Upper lobe of left lung (tissue), 4 donors: ENCODE results near the gene CREG1.

ENCODE experiments used
- CTCF ChIP-seq, 6 experiments: fragments of 450-650 bp in 4 of 6; fragments of 200-600 bp in 2 of 6; sonication (generic) in 2 of 6; IDR thresholded peaks; one replicate each; pipeline ENCODE4 v1.5.1; 2016 to 2019; ENCODE audit warnings: antibody characterized with exemption in 6 of 6
- POLR2AphosphoS5 ChIP-seq, 2 donors: sonication (generic); formaldehyde crosslinking; IDR thresholded peaks; one replicate each; pipeline ENCODE4 v1.5.1; 2017; ENCODE audit warnings: antibody characterized with exemption in 2 of 2

DNA sequence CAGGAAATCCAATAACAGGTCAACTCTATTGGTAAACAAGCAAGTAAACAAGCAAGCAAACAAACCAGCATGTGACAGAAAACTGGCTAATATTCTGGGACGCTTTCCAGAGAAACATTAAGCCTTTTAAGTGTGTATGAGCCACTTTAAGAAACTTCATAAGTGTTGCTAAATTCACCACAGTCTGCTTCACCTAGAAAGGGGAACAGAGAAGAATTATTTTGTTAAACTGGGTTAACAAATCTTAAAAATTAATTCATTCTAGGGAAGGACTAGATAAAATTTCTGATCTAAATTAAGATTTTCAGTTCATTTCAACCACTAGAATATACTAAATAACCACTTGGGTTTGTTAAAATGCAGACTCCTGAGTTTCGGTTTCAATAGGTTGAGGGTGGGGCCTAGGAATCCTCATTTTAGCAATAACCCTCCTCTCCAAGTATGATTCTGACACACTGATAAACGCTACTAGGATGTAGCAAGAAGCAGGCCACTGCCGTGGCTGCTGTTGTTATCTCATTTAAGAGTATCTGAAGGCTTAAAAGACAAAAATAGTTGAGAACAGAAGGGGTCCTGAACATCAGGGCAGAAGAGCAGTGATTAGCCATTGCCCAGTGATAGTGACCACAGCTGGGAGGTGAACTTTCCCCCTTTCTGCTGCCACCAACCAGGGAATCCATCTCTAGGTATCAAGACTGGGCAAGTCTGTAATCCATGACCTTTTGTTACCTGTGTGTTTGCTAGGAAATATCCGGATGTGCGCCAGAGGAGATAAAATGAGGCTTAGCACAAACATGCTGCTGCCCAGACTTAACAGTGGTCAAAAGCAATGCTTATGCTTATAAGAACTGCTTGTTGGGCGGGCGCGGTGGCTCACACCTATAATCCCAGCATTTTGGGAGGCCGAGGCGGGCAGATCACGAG lies 11.2 kb downstream of the CREG1 start:
- no peak for TF ChIP-seq CTCF (IDR thresholded peaks at IDR 0.05)
- no peak for TF ChIP-seq POLR2AphosphoS5 (IDR thresholded peaks at IDR 0.05)
